ENCODE results near the gene ABCB11. TPM values are rescaled to one million over a fixed set of nuclear protein-coding genes. Genes with fewer than 3 reads are reported as not detected.

ABCB11 gene
- total and polyA plus RNA-seq, 7 donors, result under 0.01 to 0.93 (median 0.55) TPM; not detected in 2

DNA sequence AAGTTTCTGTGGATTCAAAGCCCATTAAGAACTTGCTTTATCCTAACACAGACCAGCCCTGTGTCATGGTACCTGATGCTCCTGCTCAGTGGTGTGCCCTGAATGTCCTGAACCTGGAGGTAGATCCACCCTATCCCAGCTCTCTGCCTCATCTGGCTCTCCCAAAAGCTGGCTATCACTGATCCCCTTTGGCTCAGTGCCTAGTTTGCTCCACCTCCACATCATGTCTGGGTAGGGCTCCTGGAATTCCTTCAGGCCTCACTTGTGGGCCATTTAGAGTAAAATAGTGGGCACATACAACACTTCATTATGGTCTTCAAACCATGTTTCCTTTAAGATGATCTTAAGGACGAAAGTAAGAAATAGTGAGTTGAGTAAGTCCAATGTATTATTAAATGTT is 4.8 kb upstream of the ABCB11 start:
- no peaks in the 10 kb centered on the region for H3K36me3 ChIP-seq
- WGBS, 2 donors, result 86 to 95% methylated on average over 1 of the region's 1 CpG
- no peak for DNase-seq

DNA sequence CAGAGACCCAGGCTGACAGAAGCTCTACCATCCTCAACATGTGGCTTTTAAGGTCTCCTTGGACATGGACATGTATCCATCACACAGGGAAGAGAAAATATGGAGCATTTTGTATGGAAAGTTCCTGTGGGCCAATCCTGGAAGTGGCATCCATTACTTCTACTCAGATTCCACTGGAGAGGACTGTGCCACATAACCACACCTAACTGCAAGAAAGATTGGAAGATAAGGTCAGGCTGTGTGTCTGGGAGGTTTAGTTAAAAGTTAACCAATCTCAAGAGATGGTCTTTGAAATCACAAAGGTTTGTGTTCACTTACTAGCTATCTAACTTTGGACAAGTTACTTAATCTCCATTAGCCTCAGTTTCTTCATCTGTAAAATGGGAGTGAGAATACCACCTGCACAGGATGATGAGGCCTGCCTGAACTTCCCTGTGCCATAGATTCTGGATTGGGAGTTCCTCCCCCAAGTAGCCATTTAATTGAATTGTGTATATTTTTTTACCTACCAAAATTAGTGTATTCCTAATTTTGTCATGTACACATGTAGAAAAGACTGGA is 3.9 kb upstream of the ABCB11 start:
- Histone ChIP-seq H3K36me3 (no peaks in the 10 kb centered on the region), H3K9me3 (no peaks in the 10 kb centered on the region), H3K27ac (no peak overlapping the region), H3K4me1 (no peaks in the 10 kb centered on the region), H3K4me3 (no peak overlapping the region), H3K27me3 (no peaks in the 10 kb centered on the region)
- no peak for TF ChIP-seq EP300 (IDR thresholded peaks at IDR 0.05)
- no peak for TF ChIP-seq POLR2AphosphoS5 (IDR thresholded peaks at IDR 0.05)
- no peak for TF ChIP-seq POLR2A (IDR thresholded peaks at IDR 0.05)
- TF ChIP-seq, protein P1, sequence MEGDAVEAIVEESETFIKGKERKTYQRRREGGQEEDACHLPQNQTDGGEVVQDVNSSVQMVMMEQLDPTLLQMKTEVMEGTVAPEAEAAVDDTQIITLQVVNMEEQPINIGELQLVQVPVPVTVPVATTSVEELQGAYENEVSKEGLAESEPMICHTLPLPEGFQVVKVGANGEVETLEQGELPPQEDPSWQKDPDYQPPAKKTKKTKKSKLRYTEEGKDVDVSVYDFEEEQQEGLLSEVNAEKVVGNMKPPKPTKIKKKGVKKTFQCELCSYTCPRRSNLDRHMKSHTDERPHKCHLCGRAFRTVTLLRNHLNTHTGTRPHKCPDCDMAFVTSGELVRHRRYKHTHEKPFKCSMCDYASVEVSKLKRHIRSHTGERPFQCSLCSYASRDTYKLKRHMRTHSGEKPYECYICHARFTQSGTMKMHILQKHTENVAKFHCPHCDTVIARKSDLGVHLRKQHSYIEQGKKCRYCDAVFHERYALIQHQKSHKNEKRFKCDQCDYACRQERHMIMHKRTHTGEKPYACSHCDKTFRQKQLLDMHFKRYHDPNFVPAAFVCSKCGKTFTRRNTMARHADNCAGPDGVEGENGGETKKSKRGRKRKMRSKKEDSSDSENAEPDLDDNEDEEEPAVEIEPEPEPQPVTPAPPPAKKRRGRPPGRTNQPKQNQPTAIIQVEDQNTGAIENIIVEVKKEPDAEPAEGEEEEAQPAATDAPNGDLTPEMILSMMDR (IDR thresholded peaks at IDR 0.05), result no peak
- intact Hi-C loops (cut with DNase I), result no loop called here
- DNase-seq, result no peak

More for the DNA sequence above, 4.8 kb upstream of the ABCB11 start:
- Histone ChIP-seq H3K4me1 (no peaks in the 10 kb centered on the region), H3K9me3 (no peaks in the 10 kb centered on the region), H3K27ac (no peak overlapping the region), H3K4me3 (no peak overlapping the region), H3K27me3 (no peaks in the 10 kb centered on the region)
- TF ChIP-seq POLR2A (IDR thresholded peaks at IDR 0.05) (no peak), POLR2AphosphoS5 (IDR thresholded peaks at IDR 0.05) (no peak), EP300 (IDR thresholded peaks at IDR 0.05) (no peak)
- TF ChIP-seq, protein P1 (IDR thresholded peaks at IDR 0.05), result no peak
- intact Hi-C loops (cut with DNase I), result no loop called here

DNA sequence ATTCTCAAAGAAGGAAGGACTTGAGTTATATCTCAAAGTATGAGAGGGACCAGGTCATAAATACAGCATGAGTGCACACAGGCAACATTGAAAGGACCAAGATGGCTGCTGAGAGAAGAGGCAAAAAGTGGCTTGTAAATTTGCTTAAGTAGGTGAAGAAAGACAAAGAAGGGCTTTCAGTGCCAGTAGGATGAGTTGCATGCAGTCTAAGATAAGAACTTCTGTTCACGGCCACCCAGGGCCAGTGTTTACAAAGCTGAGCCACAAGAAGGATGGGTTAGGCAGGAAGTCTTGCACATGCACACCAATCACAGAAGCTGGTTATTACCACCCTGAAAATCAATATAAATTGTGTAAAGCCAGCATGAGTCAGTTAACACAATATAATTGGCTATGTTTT is 3.1 kb upstream of the ABCB11 start:
- Histone ChIP-seq H3K36me3 (no peaks in the 10 kb centered on the region), H3K27me3 (no peaks in the 10 kb centered on the region), H3K4me3 (no peak overlapping the region), H3K4me1 (no peaks in the 10 kb centered on the region), H3K27ac (no peak overlapping the region), H3K9me3 (no peaks in the 10 kb centered on the region)
- TF ChIP-seq EP300 (IDR thresholded peaks at IDR 0.05) (no peak), POLR2AphosphoS5 (IDR thresholded peaks at IDR 0.05) (no peak), POLR2A (IDR thresholded peaks at IDR 0.05) (no peak)
- TF ChIP-seq, protein P1 (IDR thresholded peaks at IDR 0.05), result no peak
- 13 to 44% methylated on average over 1 of the region's 1 CpG for WGBS, 2 donors
- no peak for DNase-seq
- intact Hi-C loops (cut with DNase I), result no loop called here

DNA sequence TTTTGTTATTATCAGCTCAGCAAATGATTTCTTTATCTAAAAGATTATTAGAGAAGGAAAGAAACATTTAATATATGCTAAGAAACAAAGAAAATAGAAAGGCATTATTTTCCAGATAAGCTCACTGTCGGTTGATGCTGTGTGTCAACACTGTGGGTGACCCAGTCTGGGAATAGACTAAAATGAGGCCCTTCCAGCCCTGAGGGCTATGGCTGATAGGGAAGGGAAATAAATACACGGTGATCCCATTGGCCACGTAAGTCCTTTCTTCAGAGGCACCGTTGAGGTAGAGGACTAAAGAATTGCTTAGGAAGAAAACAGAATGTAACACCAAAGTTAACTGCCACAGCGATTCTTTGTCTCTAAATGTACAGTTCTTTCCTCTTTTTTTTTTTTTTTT is 1.8 kb downstream of the ABCB11 start:
- Histone ChIP-seq H3K9me3 (no peaks in the 10 kb centered on the region), H3K27ac (no peak overlapping the region), H3K4me3 (no peak overlapping the region), H3K4me1 (no peaks in the 10 kb centered on the region), H3K27me3 (no peaks in the 10 kb centered on the region), H3K36me3 (no peaks in the 10 kb centered on the region)
- DNase-seq, result no peak
- TF ChIP-seq EP300 (IDR thresholded peaks at IDR 0.05), result no peak
- TF ChIP-seq POLR2A (IDR thresholded peaks at IDR 0.05), result no peak
- no peak for TF ChIP-seq POLR2AphosphoS5 (IDR thresholded peaks at IDR 0.05)
- TF ChIP-seq, protein P1 (IDR thresholded peaks at IDR 0.05), result no peak
- intact Hi-C loops (cut with DNase I), result no loop called here
- WGBS, 2 donors, result 94 to 96% methylated on average over 5 of the region's 5 CpGs

DNA sequence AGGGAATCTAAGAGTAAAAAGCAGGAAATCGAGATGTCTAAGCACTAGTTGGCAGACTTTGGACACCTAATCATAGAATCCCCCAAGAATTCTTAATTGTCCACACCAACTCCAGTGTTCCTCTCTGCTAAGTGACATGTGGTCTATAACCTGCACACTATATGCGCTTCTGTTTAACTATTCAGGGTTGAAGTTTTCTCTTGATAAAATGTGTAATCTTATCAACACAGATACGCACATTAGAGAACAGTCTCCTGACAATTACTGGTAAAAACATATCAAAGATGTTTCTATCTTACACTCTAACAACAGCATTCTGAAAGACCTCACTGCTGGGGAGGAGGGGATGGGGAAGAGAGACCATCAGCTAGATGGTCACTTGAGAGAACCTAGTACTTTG is 3.9 kb downstream of the ABCB11 start:
- 93% methylated on average over 3 of the region's 3 CpGs for WGBS, 2 donors
- Histone ChIP-seq H3K4me3 (no peak overlapping the region), H3K4me1 (no peaks in the 10 kb centered on the region), H3K9me3 (no peaks in the 10 kb centered on the region), H3K27me3 (no peaks in the 10 kb centered on the region), H3K36me3 (no peaks in the 10 kb centered on the region), H3K27ac (no peak overlapping the region)
- no peak for DNase-seq
- TF ChIP-seq POLR2AphosphoS5 (IDR thresholded peaks at IDR 0.05) (no peak), POLR2A (IDR thresholded peaks at IDR 0.05) (no peak), EP300 (IDR thresholded peaks at IDR 0.05) (no peak)
- TF ChIP-seq, protein P1 (IDR thresholded peaks at IDR 0.05), result no peak
- intact Hi-C loops (cut with DNase I), result no loop called here

All from sigmoid colon (tissue), 7 donors.